Liver (tissue), 9 donors: ENCODE data around the gene RRAGB. TPM values are rescaled to one million over a fixed set of nuclear protein-coding genes. Genes with fewer than 3 reads are reported as not detected.

ENCODE experiments used
- DNase-seq: peaks from one replicate; pipeline ENCODE4 v3.0.0-alpha.2; 2017; ENCODE audit warnings: low spot score
- H3K27ac ChIP-seq, 2 donors: one replicate each; pipeline ENCODE4 v1.7.0; 2013; ENCODE audit warnings: inconsistent platforms in 2 of 2, low read length in 2 of 2, control low read depth in 1 of 2, low read depth in 1 of 2, mild to moderate bottlenecking in 1 of 2
- H3K27me3 ChIP-seq, 4 donors: one replicate each; pipeline versions ENCODE4 v1.6.1 to v1.7.0; 2013; ENCODE audit warnings: low read length in 3 of 4, inconsistent platforms in 1 of 4, mild to moderate bottlenecking in 1 of 4, moderate library complexity in 1 of 4; ENCODE audit not compliant: control insufficient read depth in 4 of 4, insufficient read depth in 4 of 4
- H3K36me3 ChIP-seq, 4 donors: one replicate each; pipeline versions ENCODE4 v1.6.1 to v1.7.0; 2013; ENCODE audit warnings: low read length in 3 of 4, mild to moderate bottlenecking in 3 of 4, low read depth in 1 of 4, moderate library complexity in 1 of 4; ENCODE audit not compliant: control insufficient read depth in 4 of 4, insufficient read depth in 3 of 4
- H3K4me1 ChIP-seq, 4 donors: one replicate each; pipeline versions ENCODE4 v1.6.1 to v1.7.0; 2013; ENCODE audit warnings: low read length in 3 of 4, mild to moderate bottlenecking in 3 of 4, moderate library complexity in 1 of 4; ENCODE audit not compliant: control insufficient read depth in 4 of 4, insufficient read depth in 4 of 4
- H3K4me3 ChIP-seq, 3 donors: one replicate each; pipeline versions ENCODE4 v1.6.1 to v1.7.0; 2013; ENCODE audit warnings: low read length in 3 of 3, control low read depth in 1 of 3, low read depth in 1 of 3, mild to moderate bottlenecking in 1 of 3
- H3K9ac ChIP-seq, 2 donors: one replicate each; pipeline ENCODE4 v1.7.0; 2013; ENCODE audit warnings: low read length in 2 of 2, mild to moderate bottlenecking in 2 of 2, moderate library complexity in 2 of 2, control low read depth in 1 of 2, low read depth in 1 of 2
- H3K9me3 ChIP-seq, 4 donors: one replicate each; pipeline versions ENCODE4 v1.6.1 to v1.7.0; 2013; ENCODE audit warnings: low read length in 3 of 4; ENCODE audit not compliant: control insufficient read depth in 4 of 4
- EGR1 ChIP-seq, 2 donors: IDR thresholded peaks; 2 replicates each; pipeline ENCODE4 v1.6.1; 2016 to 2018; ENCODE audit warnings: antibody characterized with exemption in 2 of 2, low read depth in 2 of 2
- FOXA1 ChIP-seq: IDR thresholded peaks from 2 replicates; pipeline ENCODE4 v1.6.1; 2016; ENCODE audit warnings: antibody characterized with exemption
- FOXA2 ChIP-seq: IDR thresholded peaks from 2 replicates; pipeline ENCODE4 v1.6.1; 2016; ENCODE audit warnings: antibody characterized with exemption
- GABPA ChIP-seq, 2 donors: IDR thresholded peaks in 1 of 2; conservative IDR thresholded peaks in 1 of 2; 2 replicates each; pipeline ENCODE4 v1.6.1; 2016; ENCODE audit warnings: antibody characterized with exemption in 2 of 2, mild to moderate bottlenecking in 1 of 2, moderate library complexity in 1 of 2
- HNF4A ChIP-seq, 2 donors: conservative IDR thresholded peaks; 2 replicates each; pipeline ENCODE4 v1.6.1; 2016; ENCODE audit warnings: antibody characterized with exemption in 2 of 2, mild to moderate bottlenecking in 2 of 2
- HNF4G ChIP-seq: IDR thresholded peaks from 2 replicates; pipeline ENCODE4 v1.6.1; 2016; ENCODE audit warnings: antibody characterized with exemption
- JUND ChIP-seq, 2 donors: IDR thresholded peaks; 2 replicates each; pipeline ENCODE4 v1.6.1; 2016; ENCODE audit warnings: antibody characterized with exemption in 2 of 2
- NR2F2 ChIP-seq: IDR thresholded peaks from 2 replicates; pipeline ENCODE4 v1.6.1; 2016; ENCODE audit warnings: antibody characterized with exemption
- RAD21 ChIP-seq, 2 donors: IDR thresholded peaks; 2 replicates each; pipeline ENCODE4 v1.6.1; 2016; ENCODE audit warnings: antibody characterized with exemption in 2 of 2, mild to moderate bottlenecking in 2 of 2
- RXRA ChIP-seq, 2 donors: IDR thresholded peaks; 2 replicates each; pipeline ENCODE4 v1.6.1; 2017 to 2018; ENCODE audit warnings: antibody characterized with exemption in 2 of 2, mild to moderate bottlenecking in 1 of 2
- SP1 ChIP-seq: IDR thresholded peaks from 2 replicates; pipeline ENCODE4 v1.6.1; 2018; ENCODE audit warnings: antibody characterized with exemption, mild to moderate bottlenecking
- TAF1 ChIP-seq: conservative IDR thresholded peaks from 2 replicates; pipeline ENCODE4 v1.6.1; 2016; ENCODE audit warnings: antibody characterized with exemption, mild to moderate bottlenecking
- YY1 ChIP-seq: IDR thresholded peaks from 2 replicates; pipeline ENCODE4 v1.6.1; 2016; ENCODE audit warnings: antibody characterized with exemption, mild to moderate bottlenecking
- WGBS: extraction: QIAGEN DNeasy Blood & Tissue Kit; methylation state at CpG from one replicate; pipeline ENCODE4 v1.1.7; 2013; 5-methylcytosine and 5-hydroxymethylcytosine counted together
- polyA plus RNA-seq, 2 donors: library from polyadenylated mRNA; stranded (reverse) in 1 of 2; unstranded in 1 of 2; fragments of 200-250 nt in 1 of 2; fragments of >200 nt in 1 of 2; fragmentation: Nextera tagmentation in 1 of 2; extraction: Ambion mirVana in 1 of 2; gene quantifications; one replicate each; pipeline versions ENCODE4 v1.2.1 to v1.2.3, GENCODE V29; 2013 to 2015
- total RNA-seq, 2 donors: library from RNA; depleted of rRNA; stranded (reverse); fragments of >200 nt; gene quantifications; one replicate each; pipeline ENCODE4 v1.2.3, GENCODE V29; 2014
- TF ChIP-seq, protein P1 (sequence below): IDR thresholded peaks from 2 replicates; pipeline ENCODE4 v1.6.1; 2016; ENCODE audit warnings: antibody characterized with exemption, mild to moderate bottlenecking
- TF ChIP-seq, protein P2 (sequence below): IDR thresholded peaks from 2 replicates; pipeline ENCODE4 v1.6.1; 2016; ENCODE audit warnings: antibody characterized with exemption
- TF ChIP-seq, protein P3 (sequence below): IDR thresholded peaks from 2 replicates; pipeline ENCODE4 v1.6.1; 2016; ENCODE audit warnings: antibody characterized with exemption
- TF ChIP-seq, protein P4 (sequence below): fragments of 150-350 bp; IDR thresholded peaks from 2 replicates; pipeline ENCODE4 v1.5.1; 2017; ENCODE audit warnings: improper control_type of control experiment, low read depth, low read length; ENCODE audit not compliant: missing input control
- TF ChIP-seq, protein P5 (sequence below): IDR thresholded peaks from 2 replicates; pipeline ENCODE4 v1.6.1; 2016; ENCODE audit warnings: antibody characterized with exemption
- donor health status: healthy.
- donor health status: healthy.
- donor health status: healthy.
- donor health status: healthy.
- donor health status: healthy.

Gene RRAGB
- total and polyA plus RNA-seq, 4 donors = 2.8 to 10.3 (median 8.1) TPM

DNA sequence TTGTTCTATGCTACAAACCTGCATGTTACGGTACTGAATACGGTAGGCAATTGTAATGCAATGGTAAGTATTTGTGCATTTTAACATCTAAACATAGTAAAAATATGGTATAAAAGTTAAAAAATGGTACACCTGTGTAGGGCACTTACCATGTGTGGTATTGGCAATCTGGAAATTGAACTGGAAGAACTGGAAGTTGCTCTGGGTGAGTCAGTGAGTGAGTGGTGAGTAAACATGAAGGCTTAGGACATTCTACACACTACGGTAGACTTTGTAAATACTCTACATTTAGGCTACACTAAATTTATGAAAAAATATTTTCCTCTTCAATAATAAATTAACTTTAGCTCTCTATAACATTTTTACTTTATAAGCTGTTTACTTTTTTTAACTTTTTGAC, 78.9 kb downstream of the RRAGB start:
- no peaks in the 10 kb centered on the region for H3K4me1 ChIP-seq
- TF ChIP-seq TAF1 = no peak
- TF ChIP-seq, protein P1, sequence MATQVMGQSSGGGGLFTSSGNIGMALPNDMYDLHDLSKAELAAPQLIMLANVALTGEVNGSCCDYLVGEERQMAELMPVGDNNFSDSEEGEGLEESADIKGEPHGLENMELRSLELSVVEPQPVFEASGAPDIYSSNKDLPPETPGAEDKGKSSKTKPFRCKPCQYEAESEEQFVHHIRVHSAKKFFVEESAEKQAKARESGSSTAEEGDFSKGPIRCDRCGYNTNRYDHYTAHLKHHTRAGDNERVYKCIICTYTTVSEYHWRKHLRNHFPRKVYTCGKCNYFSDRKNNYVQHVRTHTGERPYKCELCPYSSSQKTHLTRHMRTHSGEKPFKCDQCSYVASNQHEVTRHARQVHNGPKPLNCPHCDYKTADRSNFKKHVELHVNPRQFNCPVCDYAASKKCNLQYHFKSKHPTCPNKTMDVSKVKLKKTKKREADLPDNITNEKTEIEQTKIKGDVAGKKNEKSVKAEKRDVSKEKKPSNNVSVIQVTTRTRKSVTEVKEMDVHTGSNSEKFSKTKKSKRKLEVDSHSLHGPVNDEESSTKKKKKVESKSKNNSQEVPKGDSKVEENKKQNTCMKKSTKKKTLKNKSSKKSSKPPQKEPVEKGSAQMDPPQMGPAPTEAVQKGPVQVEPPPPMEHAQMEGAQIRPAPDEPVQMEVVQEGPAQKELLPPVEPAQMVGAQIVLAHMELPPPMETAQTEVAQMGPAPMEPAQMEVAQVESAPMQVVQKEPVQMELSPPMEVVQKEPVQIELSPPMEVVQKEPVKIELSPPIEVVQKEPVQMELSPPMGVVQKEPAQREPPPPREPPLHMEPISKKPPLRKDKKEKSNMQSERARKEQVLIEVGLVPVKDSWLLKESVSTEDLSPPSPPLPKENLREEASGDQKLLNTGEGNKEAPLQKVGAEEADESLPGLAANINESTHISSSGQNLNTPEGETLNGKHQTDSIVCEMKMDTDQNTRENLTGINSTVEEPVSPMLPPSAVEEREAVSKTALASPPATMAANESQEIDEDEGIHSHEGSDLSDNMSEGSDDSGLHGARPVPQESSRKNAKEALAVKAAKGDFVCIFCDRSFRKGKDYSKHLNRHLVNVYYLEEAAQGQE = no peak
- TF ChIP-seq, protein P2, sequence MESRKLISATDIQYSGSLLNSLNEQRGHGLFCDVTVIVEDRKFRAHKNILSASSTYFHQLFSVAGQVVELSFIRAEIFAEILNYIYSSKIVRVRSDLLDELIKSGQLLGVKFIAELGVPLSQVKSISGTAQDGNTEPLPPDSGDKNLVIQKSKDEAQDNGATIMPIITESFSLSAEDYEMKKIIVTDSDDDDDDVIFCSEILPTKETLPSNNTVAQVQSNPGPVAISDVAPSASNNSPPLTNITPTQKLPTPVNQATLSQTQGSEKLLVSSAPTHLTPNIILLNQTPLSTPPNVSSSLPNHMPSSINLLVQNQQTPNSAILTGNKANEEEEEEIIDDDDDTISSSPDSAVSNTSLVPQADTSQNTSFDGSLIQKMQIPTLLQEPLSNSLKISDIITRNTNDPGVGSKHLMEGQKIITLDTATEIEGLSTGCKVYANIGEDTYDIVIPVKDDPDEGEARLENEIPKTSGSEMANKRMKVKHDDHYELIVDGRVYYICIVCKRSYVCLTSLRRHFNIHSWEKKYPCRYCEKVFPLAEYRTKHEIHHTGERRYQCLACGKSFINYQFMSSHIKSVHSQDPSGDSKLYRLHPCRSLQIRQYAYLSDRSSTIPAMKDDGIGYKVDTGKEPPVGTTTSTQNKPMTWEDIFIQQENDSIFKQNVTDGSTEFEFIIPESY = no peak
- no peak for TF ChIP-seq HNF4G
- no peak for TF ChIP-seq RXRA (IDR thresholded peaks at IDR 0.05)
- TF ChIP-seq, protein P3, sequence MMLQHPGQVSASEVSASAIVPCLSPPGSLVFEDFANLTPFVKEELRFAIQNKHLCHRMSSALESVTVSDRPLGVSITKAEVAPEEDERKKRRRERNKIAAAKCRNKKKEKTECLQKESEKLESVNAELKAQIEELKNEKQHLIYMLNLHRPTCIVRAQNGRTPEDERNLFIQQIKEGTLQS = no peak
- no peak for TF ChIP-seq FOXA2
- no peak for TF ChIP-seq GABPA (IDR thresholded peaks at IDR 0.05 in 1 of 2, conservative IDR thresholded peaks at IDR 0.05 in 1 of 2)
- TF ChIP-seq YY1 = no peak
- TF ChIP-seq FOXA1 = no peak
- TF ChIP-seq, protein P4, sequence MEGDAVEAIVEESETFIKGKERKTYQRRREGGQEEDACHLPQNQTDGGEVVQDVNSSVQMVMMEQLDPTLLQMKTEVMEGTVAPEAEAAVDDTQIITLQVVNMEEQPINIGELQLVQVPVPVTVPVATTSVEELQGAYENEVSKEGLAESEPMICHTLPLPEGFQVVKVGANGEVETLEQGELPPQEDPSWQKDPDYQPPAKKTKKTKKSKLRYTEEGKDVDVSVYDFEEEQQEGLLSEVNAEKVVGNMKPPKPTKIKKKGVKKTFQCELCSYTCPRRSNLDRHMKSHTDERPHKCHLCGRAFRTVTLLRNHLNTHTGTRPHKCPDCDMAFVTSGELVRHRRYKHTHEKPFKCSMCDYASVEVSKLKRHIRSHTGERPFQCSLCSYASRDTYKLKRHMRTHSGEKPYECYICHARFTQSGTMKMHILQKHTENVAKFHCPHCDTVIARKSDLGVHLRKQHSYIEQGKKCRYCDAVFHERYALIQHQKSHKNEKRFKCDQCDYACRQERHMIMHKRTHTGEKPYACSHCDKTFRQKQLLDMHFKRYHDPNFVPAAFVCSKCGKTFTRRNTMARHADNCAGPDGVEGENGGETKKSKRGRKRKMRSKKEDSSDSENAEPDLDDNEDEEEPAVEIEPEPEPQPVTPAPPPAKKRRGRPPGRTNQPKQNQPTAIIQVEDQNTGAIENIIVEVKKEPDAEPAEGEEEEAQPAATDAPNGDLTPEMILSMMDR = no peak
- TF ChIP-seq, protein P5, sequence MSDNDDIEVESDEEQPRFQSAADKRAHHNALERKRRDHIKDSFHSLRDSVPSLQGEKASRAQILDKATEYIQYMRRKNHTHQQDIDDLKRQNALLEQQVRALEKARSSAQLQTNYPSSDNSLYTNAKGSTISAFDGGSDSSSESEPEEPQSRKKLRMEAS = no peak
- no peak for TF ChIP-seq SP1
- no peak for TF ChIP-seq JUND (IDR thresholded peaks at IDR 0.05)
- TF ChIP-seq NR2F2 = no peak
- TF ChIP-seq EGR1 (IDR thresholded peaks at IDR 0.05; ENCODE audit: low read depth in 2 of 2) = no peak
- TF ChIP-seq HNF4A (conservative IDR thresholded peaks at IDR 0.05) = no peak
- no peak for TF ChIP-seq RAD21 (IDR thresholded peaks at IDR 0.05)
- no peak overlapping the region for H3K4me3 ChIP-seq
- no peaks in the 10 kb centered on the region for H3K27me3 ChIP-seq
- no peak for DNase-seq
- H3K9me3 ChIP-seq = no peaks in the 10 kb centered on the region
- H3K36me3 ChIP-seq = no peaks in the 10 kb centered on the region
- H3K9ac ChIP-seq = no peak overlapping the region
- no peak overlapping the region for H3K27ac ChIP-seq
- 65% methylated on average over 3 of the region's 3 CpGs for WGBS
